HG02973 (cell line): ENCODE results near the gene TIMP1.
A peak's percentile ranks its signal among the peaks of the same experiment; 100 is the strongest.
"Not testable (repeated sequence)": the region's sequence is repeated elsewhere in the genome, so short reads cannot be mapped to it uniquely, and the experiment has no call there.

Experiments used
- ATAC-seq: cut with Tn5 transposase; IDR thresholded peaks from one replicate; pipeline ENCODE4 v1.9.1; 2021; ENCODE audit warnings: moderate library complexity; ENCODE audit not compliant: unreplicated experiment

Gene TIMP1

DNA sequence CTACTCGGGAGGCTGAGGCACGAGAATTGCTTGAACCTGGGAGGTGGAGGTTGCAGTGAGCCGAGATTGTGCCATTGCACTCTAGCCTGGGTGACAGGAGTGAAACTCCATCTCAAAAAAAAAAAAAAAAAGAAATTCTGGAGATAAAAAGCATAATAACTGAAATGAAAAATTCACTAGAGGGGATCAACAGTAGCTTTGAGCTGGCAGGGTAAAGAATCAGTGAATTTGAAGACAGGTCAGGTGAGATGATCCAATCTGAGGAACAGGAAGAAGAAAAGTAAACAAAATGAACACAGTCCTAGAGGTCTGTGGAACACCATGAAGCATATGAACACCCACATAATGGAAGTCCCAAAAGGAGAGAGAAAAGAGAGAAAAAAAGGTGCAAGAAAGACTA lies 15.0 kb downstream of the TIMP1 start:
- no peak for ATAC-seq

DNA sequence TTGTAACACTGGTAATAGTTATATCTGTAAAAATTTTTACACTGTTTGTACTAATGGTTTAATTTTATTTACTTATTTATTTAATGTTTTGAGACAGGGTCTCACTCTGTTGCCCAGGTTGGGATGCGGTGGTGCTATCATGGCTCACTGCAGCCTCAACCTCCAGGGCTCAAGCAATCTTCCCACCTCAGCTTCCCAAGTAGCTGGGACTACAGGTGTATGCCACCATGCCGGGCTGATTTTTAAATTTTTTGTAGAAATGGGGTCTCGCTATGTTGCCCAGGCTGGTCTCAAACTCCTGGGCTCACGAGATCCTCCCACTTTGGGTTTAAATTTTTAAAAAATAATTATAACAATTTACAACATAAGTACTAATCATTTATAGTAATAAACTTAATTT lies 20.9 kb downstream of the TIMP1 start:
- ATAC-seq = not testable (repeated sequence)

DNA sequence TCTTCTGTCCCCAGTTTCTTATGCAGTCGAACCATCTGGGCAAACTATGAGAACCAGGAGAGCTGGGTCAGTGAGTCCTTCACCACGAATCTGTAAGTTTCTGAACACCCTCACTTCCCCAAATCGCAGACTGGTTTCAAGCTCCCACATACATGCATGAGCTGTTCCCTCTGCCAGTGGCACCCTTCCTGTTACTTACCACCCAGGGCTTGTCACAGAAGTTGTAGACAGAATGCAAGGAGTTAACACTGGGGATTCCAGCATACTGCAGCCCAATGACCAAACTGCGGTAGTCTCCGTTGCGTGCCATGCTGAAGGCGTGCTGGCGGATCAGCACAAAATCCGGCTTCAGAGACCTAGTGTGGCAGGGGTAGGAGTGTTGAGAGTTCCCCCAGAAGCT lies 22.8 kb downstream of the TIMP1 start:
- ATAC-seq = no peak

DNA sequence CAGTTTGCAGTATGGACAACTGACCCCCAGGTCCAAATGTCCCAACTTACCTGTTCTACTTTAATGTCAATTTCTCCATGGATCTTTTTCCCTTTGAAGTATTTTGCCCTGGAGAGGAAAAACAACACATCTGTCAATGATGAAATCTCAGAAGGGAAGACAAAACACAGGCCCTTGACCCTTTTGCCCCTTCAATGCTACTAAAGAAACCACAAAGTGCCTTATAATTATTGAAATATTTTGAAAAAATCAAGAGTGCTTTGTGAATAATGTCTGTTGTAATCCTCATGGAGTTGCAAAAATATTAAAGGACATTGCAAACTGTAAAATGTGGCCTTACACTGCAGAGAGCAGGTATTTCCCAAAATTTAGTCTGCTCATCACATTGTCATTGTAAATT lies 24.9 kb downstream of the TIMP1 start:
- ATAC-seq = no peak

DNA sequence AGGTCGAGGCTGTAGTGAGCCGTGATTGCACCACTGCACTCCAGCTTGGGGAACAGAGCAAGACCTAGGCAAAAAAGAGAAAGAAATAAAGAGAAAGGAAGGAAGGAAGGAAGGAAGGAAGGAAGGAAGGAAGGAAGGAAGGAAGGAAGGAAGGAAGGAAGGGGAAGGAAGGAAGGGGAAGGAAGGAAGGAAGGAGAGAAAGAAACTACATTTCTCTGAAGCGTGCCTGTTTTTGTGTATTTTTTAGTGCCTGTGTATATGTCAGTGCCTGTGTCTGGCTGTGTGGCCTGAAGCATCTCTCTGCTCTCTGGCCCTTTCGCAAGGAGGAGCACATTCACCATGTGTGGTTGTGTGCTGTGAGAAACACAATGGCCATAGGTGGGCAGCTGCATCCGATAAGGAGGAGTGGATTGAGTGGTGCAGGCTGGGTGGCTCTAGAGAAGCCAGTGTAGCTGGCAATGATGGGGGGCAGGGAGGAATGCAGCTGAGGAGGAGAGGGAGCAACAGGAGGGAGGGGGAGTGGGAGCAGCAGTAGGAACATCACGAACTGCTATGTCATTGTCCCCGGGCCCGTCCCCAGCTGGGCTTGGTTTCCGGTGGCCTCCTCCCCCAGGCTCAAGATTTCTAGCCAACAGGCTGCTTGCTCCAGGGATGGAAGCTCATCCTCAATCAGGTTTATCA lies 26.0 kb downstream of the TIMP1 start:
- ATAC-seq = no peak

DNA sequence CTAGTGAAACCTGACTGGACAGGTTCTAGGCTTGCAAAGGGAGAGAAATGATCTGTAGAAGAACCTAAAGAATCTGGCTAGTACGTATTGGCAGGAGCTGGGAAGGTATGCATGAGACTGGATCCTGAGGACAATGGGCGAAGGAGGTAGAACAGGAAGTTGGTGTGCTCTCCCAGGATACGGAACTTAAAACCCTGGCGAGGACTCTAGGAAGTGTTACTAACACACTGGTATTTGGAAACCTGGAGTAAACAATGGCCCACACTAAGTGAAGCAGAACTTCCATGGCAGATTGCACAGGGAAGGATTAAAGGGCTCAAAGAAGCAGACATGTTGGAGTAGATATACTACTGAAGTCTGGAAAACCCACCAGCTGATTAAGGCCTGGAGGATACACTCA lies 28.3 kb downstream of the TIMP1 start:
- no peak for ATAC-seq

DNA sequence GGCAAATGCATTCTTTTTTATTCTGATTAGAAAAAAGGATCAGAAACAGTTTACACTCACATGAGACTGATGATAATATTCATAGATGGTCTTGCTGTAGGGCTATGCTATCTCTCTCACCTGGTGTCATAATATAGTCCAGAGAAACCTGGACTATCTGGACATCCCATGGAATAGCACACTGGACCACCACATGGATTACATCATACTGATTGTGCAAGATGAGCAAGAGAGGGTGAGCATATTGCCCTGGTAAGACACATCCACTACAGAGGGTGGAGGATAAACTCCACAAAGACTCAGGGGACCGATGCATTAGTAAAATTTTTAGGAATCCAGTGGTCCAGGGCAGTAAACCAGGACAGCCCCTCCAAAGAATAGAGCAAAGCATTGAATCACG lies 29.3 kb downstream of the TIMP1 start:
- ATAC-seq = no peak

DNA sequence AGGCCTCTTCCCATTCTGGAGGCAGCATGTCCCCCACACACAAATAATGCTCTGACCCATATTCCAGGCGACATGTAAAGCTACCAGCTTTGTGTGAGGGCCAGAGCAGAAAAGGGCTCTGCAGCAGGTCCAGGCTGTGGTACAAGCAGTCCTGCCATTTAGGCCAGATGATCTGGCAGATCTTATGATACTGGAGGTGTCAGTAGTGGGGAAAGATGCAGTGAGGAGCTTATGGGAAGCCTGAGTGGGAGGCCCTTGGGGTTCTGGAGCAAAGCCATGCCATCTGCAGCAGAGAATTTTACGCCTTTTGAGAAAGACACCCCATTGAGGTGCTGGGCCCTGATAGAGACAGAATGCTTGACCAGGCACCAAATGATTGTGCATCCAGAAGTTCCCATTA lies 29.7 kb downstream of the TIMP1 start:
- ATAC-seq = no peak

DNA sequence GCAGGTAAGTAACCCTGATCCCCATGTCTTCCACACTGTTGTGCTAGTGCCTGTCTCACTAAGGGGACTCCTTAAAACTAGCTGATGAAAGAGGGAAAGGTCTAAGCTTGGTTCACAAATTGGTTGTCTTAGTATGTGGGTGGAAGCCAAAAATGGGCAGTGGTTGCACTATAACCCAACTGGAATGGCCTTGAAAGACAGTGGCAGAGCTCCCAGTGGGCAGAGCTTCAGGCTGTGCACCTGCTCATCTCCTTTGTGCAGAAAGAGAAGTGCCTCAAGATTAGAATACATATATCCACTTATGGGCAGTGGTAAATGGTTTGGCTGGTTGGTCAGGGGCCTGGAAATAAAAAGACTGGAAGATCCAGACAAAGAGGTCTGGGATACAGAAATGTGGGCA lies 30.2 kb downstream of the TIMP1 start:
- ATAC-seq = no peak

DNA sequence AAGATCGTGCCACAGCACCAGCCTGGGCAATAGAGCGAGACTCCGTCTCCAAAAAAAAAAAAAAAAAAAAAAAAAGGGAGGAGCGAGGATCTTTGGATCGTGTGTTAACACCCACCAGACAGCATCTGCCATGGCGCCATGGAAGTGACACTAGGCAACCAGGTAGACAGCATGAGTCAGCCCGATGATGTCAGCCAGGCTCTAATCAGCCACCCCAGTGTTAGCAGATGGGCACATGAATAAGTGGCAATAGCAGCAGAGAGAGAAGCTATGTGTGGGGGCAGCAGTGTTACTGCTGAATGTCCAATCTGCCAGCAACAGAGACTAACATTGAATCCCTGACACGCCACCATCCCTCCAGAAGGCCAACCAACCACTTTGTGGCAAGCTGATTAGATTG lies 30.8 kb downstream of the TIMP1 start:
- no peak for ATAC-seq

DNA sequence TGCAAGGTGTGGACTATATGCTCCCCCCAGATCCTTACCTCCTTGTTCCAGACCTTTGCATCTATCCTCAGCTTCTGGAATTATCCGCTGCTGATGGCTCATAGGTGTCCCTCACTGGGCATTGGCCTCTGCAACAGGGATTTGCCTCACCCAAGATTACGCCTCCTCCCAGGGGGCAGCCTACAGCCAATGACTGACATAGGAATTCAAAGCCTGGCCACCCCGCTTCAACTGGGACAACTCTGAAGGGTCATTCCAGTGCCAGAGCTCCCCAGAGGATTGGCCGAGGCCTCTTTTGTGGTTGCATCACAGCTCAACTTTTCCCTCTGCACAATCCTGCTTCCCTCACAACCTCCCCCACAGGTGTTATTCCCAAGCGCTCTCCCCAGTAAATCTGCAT lies 32.4 kb downstream of the TIMP1 start:
- no peak for ATAC-seq

DNA sequence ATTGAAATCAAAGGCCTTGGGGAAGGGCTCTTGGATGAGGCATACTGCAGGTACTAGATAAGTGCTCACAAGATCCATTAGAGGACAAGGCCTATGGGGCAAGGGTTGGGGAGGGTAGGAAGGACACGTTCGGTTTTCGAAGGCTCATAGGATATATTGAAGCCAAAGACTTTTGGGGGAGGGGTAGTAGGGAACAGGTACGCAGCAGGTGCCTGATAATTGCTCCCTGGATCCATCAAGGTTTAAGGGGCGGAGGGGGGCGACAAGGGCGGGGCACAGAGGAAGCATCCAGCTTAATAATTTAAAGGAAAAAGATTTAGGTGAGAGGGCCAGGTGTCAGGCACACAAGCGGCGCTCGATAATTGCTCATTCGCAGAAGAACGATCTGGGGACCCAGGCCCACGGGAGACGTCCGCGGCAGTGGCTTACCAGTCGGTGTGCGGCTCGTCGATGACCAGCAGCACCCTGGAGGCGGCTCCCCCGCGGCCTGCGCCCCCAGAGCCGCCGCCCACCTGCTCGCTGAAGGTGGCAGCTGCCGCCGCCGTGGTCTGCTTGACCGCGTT lies 36.8 kb downstream of the TIMP1 start:
- ATAC-seq = no peak

DNA sequence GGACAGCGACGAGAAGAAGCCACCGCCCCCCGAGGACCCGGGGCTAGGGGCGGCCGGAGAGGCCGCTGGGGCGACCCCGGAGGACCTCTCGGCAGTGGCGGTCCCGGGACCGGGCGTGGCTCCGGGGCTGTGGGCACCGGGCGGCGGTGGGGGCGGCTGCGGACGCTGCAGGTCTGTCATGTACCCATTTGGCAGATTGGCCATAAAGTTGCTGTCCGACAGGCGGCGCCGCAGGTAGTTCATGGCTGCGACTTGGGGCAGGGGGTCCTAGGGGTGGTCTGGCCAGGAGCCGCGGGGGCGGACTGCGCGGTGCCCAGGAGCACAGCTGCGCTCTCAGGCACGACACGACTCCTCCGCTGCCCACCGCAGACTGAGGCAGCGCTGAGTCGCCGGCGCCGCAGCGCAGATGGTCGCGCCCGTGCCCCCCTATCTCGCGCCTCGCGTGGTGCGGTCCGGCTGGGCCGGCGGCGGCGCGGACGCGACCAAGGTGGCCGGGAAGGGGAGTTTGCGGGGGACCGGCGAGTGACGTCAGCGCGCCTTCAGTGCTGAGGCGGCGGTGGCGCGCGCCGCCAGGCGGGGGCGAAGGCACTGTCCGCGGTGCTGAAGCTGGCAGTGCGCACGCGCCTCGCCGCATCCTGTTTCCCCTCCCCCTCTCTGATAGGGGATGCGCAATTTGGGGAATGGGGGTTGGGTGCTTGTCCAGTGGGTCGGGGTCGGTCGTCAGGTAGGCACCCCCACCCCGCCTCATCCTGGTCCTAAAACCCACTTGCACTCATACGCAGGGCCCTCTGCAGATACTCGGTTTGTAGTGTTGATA lies 37.5 kb downstream of the TIMP1 start, which contains the start of gene SYN1:
TSS of gene SYN1 (minus strand) at position 372 of the 817 bp plus-strand sequence. CDS start at position 243, 129 bp downstream.
- ATAC-seq = peak; percentile 63

DNA sequence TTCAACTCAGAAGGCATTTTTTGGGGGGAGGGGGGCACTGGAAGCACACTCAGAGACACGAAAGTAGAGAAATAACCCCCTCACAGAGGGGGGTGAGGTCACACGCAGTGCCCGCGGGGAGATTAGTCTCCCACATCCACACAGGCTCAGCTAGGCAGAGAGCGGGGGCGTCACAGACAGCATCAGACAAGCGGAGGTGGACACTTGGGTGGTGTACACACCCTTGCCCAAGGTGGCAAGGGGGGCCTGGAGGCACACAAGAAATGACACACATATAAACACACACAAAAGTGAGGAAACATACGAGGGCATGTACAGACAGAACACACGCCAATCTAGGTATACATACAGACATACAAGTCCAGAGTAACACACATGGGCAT lies 38.1 kb downstream of the TIMP1 start:
- ATAC-seq = no peak

DNA sequence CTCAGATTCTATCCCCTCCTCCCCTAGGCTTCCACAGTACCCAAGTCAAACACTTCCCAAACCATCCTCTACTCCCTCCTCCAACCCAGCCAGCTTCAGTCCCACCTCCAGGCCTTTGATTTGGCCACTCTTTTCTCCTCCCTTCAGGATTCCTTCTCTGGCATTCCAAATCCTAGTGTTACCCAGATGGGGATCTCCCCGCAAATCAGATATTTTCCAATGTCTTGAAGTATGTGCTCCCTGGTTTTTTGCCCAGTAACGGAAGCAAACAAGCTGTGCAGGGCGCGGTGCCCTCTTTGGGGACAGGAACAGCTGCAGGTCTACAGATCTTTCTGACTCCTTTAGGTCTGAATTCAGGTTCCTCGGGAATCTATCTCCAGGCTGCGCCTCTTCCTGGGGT lies 39.6 kb downstream of the TIMP1 start:
- no peak for ATAC-seq

DNA sequence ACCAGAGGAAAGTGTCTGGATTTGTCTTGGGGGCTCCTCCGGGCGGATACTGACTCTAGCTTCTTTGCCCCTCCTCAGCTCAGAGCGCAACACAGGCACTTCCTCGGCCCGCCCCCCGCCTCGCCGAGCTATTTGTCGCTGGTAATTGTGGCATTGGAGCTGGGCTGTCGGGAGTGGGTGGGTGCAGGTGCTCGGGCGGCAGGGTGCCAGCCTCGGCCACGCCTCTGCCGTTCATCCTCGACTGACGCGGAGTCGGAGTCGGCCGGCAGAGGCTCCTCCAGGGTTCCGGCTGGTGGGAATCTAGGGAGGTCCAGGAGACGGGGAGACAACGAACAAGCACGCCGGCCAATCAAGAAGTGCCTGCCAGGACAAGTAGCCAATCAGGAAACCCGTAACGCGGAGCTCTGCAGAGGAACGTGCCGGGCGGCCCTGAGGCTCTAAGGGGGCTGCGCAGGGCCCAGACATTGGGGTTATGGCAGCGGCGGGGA lies 41.3 kb downstream of the TIMP1 start:
- no peak for ATAC-seq

DNA sequence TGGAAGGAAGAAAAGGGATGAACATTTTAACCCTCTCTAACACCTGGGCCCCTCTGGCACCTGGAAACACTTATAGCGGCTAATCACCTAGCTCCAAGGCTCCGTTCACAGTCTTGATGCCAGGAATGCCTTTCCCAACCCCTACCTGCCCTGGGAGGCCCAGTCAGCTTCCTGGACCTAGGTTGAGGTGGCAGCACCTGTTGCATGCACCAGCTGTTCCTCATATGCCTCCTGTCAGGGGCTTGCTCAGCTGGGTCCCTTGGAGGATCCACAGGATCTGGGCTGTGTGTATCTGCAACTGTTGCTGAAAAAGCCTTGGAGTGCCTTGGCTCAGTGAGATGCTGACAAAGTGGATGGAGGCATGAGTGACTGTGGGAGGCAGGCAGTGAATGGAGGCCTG lies 43.1 kb downstream of the TIMP1 start:
- no peak for ATAC-seq

DNA sequence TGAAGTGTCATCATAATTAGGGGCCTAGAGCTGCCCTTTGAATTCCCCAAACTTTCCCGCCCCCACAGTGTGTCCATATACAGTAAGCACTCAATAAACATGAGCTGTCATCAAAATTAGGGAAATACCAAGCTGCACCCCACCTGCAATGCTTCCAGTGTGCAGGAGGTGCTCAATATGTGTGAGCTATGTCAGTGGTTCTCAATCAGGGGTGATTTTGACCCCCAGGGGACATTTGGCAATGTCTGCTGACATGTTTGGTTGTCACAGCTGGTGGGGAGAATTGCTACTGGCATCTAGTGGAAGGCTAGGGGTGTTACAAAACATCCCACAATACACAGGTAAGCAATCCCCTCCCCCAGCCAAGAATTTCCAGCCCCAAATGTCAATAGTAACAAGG lies 46.7 kb downstream of the TIMP1 start:
- no peak for ATAC-seq

DNA sequence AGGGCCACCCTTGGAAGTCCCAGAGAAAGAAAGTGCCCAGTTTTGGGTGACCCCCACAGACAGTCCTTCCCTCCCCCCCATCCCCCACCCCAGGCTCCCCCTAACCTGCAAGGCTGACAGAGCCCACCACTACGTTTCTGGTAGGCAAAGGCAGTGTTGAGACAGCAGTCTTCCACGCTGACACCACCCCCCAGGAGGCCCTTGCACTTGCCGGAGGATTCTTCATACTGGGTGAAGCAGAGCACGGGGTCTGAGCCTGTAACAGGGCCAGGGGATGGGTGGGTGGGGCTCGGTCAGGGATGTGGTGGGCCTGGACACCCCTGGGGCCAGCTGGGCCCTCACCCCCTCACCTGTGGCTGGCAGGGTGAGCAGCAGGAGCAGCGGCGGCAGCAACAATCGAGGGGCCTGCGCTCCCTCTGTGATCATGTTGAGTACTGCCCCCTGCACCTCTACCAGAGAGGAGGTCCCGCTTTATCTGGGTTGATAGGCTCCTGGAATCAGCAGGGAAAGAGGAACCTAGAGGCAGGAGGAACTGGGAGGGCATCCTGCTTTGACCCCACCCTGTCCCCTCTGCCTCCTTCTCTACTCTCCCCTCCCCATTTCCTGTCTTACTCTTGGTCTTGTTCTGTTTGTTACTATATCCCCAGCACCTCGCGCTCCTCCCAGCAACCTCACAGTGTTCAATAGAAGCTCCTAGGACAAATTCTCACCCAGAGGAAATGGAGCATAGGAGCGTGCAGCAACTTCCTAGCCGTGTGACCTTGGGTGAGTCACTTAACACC lies 47.4 kb downstream of the TIMP1 start, which contains the start of gene CFP:
TSS of gene CFP (minus strand) at position 512 of the 782 bp plus-strand sequence. CDS start at position 426, 86 bp downstream.
- no peak for ATAC-seq

DNA sequence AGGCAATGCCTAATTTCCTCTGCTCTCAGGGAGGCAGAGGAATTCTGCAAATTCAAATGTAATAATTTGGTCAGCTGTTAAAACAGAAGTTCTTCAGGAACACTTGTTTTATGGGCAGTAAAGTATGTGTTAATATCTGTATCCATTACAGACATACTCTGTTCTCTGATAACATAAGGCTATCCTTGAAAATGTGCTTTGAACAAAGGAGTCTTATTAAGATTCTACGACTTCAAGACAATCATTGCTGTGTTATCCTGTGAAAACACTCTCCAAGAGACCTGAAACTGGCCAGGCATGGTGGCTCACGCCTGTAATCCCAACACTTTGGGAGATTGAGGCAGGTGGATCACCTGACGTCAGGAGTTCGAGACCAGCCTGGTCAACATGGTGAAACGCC lies 49.4 kb downstream of the TIMP1 start:
- ATAC-seq = no peak

DNA sequence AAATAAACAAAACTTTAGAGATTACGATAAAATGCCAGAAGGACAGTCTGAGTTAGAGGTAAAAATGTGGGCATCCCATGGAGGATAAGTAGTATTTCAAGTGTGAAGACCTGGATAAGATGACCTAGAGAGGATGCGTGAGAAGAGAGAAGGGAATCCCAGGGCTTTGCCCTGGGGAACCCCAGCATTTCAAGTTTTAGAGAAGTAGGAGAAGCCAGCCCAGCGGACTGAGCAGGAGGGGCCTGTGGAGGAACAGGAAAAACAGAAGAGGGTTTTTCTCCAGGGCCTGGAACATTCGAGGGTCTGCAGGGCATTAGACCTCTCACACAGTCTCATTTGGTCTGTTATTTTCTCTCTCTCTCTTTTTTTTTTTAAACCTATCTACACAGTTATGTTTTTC lies 50.4 kb downstream of the TIMP1 start:
- ATAC-seq = no peak
